Hematopoietic multipotent progenitor cell treated with erythropoietin and hydrocortisone succinate and interleukin-3 and kit ligand, for 6 days (in vitro differentiated cells): ENCODE measurements around the gene PRKD2.
A peak's percentile ranks its signal among the peaks of the same experiment; 100 is the strongest.
"Not testable (repeated sequence)": the region's sequence is repeated elsewhere in the genome, so short reads cannot be mapped to it uniquely, and the experiment has no call there.

Source experiments
- DNase-seq: peaks from one replicate; pipeline ENCODE4 v3.0.0-alpha.2; 2015

PRKD2 gene

GRCh38 chr19:46723471-46723870, 6.6 kb upstream of the PRKD2 start:
- no peak for DNase-seq

- peak; percentile 39 for DNase-seq
Measured at GRCh38 chr19:46723023-46723461, 6.1 kb upstream of the PRKD2 start.

GRCh38 chr19:46722421-46723022, 5.6 kb upstream of the PRKD2 start:
- DNase-seq: no peak

- no peak for DNase-seq
Measured at GRCh38 chr19:46722004-46722380, 5.1 kb upstream of the PRKD2 start.

GRCh38 chr19:46721269-46722003, 4.5 kb upstream of the PRKD2 start:
- DNase-seq: no peak

GRCh38 chr19:46720503-46721239, 3.8 kb upstream of the PRKD2 start:
- DNase-seq: no peak

GRCh38 chr19:46719629-46720502, 3.0 kb upstream of the PRKD2 start:
- DNase-seq: no peak

GRCh38 chr19:46718934-46719622, 2.2 kb upstream of the PRKD2 start:
- DNase-seq: peak; percentile 45

GRCh38 chr19:46718157-46718933, 1.4 kb upstream of the PRKD2 start:
- DNase-seq: peak; percentile 83

GRCh38 chr19:46717716-46718143, 816 bp upstream of the PRKD2 start:
- peak; percentile 72 for DNase-seq

- DNase-seq: no peak
Measured at GRCh38 chr19:46716672-46717033, 261 bp downstream of the PRKD2 start.

GRCh38 chr19:46715975-46716671, 791 bp downstream of the PRKD2 start:
- peak; percentile 41 for DNase-seq

- DNase-seq: no peak
Measured at GRCh38 chr19:46715620-46715974, 1.3 kb downstream of the PRKD2 start.

- no peak for DNase-seq
Measured at GRCh38 chr19:46714444-46715106, 2.3 kb downstream of the PRKD2 start.

- peak; percentile 93 for DNase-seq
Measured at GRCh38 chr19:46713781-46714443, 3.0 kb downstream of the PRKD2 start.

- not testable (repeated sequence) for DNase-seq
Measured at GRCh38 chr19:46712768-46713338, 4.1 kb downstream of the PRKD2 start.

GRCh38 chr19:46710687-46711086, 6.2 kb downstream of the PRKD2 start:
- DNase-seq: no peak

GRCh38 chr19:46704379-46705076, 12.4 kb downstream of the PRKD2 start:
- peak; percentile 82 for DNase-seq

- no peak for DNase-seq
Measured at GRCh38 chr19:46700704-46701103, 16.2 kb downstream of the PRKD2 start.
